BJ (cell line): ENCODE results near the gene SMC3. TPM values are rescaled to one million over a fixed set of nuclear protein-coding genes. Genes with fewer than 3 reads are reported as not detected.

ENCODE experiments used
- CTCF ChIA-PET: fragments of 350-600 bp; formaldehyde crosslinking; extraction: SDS; loops from one replicate; lab custom pipeline; 2021; ENCODE audit warnings: antibody characterized with exemption, inconsistent platforms; lab: Yijun Ruan, JAX
- POLR2A ChIA-PET: fragments of 300-600 bp; sonication (Branson Sonifier 250); formaldehyde crosslinking; extraction: SDS; loops from one replicate; lab custom pipeline; 2021; ENCODE audit warnings: antibody characterized with exemption; lab: Charles Lee
- DNase-seq: peaks from one replicate; pipeline ENCODE4 v3.0.0-alpha.2; 2011; ENCODE audit warnings: low read depth
- H3K27me3 ChIP-seq: 2 replicates; pipeline ENCODE4 v1.6.0; 2011; ENCODE audit warnings: low read length; ENCODE audit not compliant: control insufficient read depth, insufficient read depth
- H3K36me3 ChIP-seq: 2 replicates; pipeline ENCODE4 v1.5.1; 2011; ENCODE audit warnings: low read length; ENCODE audit not compliant: control insufficient read depth, insufficient read depth
- H3K4me3 ChIP-seq: 2 replicates; pipeline ENCODE4 v1.5.1; 2011; ENCODE audit warnings: low read depth, mild to moderate bottlenecking, control low read depth, low read length
- CTCF ChIP-seq: IDR thresholded peaks from 2 replicates; pipeline ENCODE4 v1.5.1; 2011; ENCODE audit warnings: low read depth, mild to moderate bottlenecking, control low read depth, inconsistent platforms, low read length, moderate library complexity; ENCODE audit not compliant: insufficient read depth
- polyA minus RNA-seq: library from RNA; depleted of rRNA, polyadenylated mRNA; stranded (reverse); fragments of >200 nt; gene quantifications from 2 replicates; pipeline ENCODE4 v1.2.3, GENCODE V29; 2011; rRNA and poly(A)+ RNA removed
- polyA plus RNA-seq: library from polyadenylated mRNA; depleted of rRNA; stranded (reverse); fragments of >200 nt; gene quantifications from 2 replicates; pipeline ENCODE4 v1.2.3, GENCODE V29; 2011; rRNA removed

SMC3 gene
- 5.7 and 12.0 TPM in 2 replicates for polyA plus RNA-seq
- 3.9 and 5.2 TPM in 2 replicates for polyA minus RNA-seq

GRCh38 chr10:110567201-110568054 is at the start of gene SMC3:
SMC3 (plus strand) TSS chr10:110567695; CDS start chr10:110567817, 122 bp downstream.
- Histone ChIP-seq H3K27me3 (no peaks in the 10 kb centered on the region), H3K36me3 (no peaks in the 10 kb centered on the region), H3K4me3 (peak within 1 kb of the TSS; percentile 92)
- ChIA-PET POLR2A (interaction anchor here (0.6 kb wide), 1 partner anchor 304 kb away, joined by 4 read pairs; no protein-coding TSS in a partner anchor), CTCF (interaction anchor here (0.6 to 1.0 kb wide), 3 partner anchors 80 to 253 kb away, joined by 3 read pairs; no protein-coding TSS in a partner anchor)
- no peak for TF ChIP-seq CTCF
- DNase-seq = peak; percentile 84

- DNase-seq = no peak
- CTCF ChIA-PET = interaction anchor here (1.7 kb wide), 1 partner anchor 19 kb away, joined by 6 read pairs; no protein-coding TSS in a partner anchor
Observed at GRCh38 chr10:110522365-110522988, 45.0 kb upstream of the SMC3 start.

GRCh38 chr10:110523736-110524135 is 43.8 kb upstream of the SMC3 start:
- Histone ChIP-seq H3K4me3 (no peak overlapping the region), H3K36me3 (no peaks in the 10 kb centered on the region), H3K27me3 (no peaks in the 10 kb centered on the region)
- ChIA-PET POLR2A (no interaction called here), CTCF (no interaction called here)
- DNase-seq = no peak
- TF ChIP-seq CTCF = no peak

More at GRCh38 chr10:110522365-110522988, 45.0 kb upstream of the SMC3 start:
- TF ChIP-seq CTCF = no peak
- Histone ChIP-seq H3K4me3 (no peak overlapping the region), H3K27me3 (no peaks in the 10 kb centered on the region), H3K36me3 (no peaks in the 10 kb centered on the region)
- POLR2A ChIA-PET = no interaction called here

- DNase-seq = no peak
- no peaks in the 10 kb centered on the region for H3K27me3 ChIP-seq
- ChIA-PET CTCF (no interaction called here), POLR2A (no interaction called here)
- H3K36me3 ChIP-seq = no peaks in the 10 kb centered on the region
- no peak overlapping the region for H3K4me3 ChIP-seq
- TF ChIP-seq CTCF = no peak
Observed at GRCh38 chr10:110524179-110524858, 43.2 kb upstream of the SMC3 start.
